Gastrocnemius medialis (tissue), 4 donors: Measurements from ENCODE around the gene ADRA2C. TPM values are rescaled to one million over a fixed set of nuclear protein-coding genes. Genes with fewer than 3 reads are reported as not detected.

ENCODE experiments used
- ATAC-seq, 2 donors: fragments of 150-250 bp; one replicate each; pipeline ENCODE4 v1.9.1; 2016
- DNase-seq, 2 donors: peaks; one replicate each; pipeline ENCODE4 v3.0.0-alpha.2; 2019
- H3K27ac ChIP-seq, 4 donors: fragments of 200-600 bp; sonication (generic); 1 replicate in 1 of 4; 2 replicates in 3 of 4; pipeline ENCODE4 v1.5.1; 2016 to 2018; ENCODE audit warnings: mild to moderate bottlenecking in 2 of 4, moderate library complexity in 1 of 4
- H3K27me3 ChIP-seq, 3 donors: fragments of 200-600 bp; sonication (generic) in 2 of 3; 1 replicate in 1 of 3; 2 replicates in 2 of 3; pipeline versions ENCODE4 v1.5.1 to v1.6.0; 2016 to 2019; ENCODE audit warnings: mild to moderate bottlenecking in 1 of 3, moderate library complexity in 1 of 3
- H3K36me3 ChIP-seq, 2 donors: fragments of 200-600 bp; sonication (generic) in 1 of 2; one replicate each; pipeline ENCODE4 v1.5.1; 2017 to 2018
- H3K4me1 ChIP-seq, 2 donors: fragments of 200-600 bp; sonication (generic) in 1 of 2; one replicate each; pipeline ENCODE4 v1.5.1; 2016 to 2017; ENCODE audit warnings: mild to moderate bottlenecking in 2 of 2
- H3K4me3 ChIP-seq, 4 donors: fragments of 200-600 bp; sonication (generic) in 3 of 4; 1 replicate in 1 of 4; 2 replicates in 3 of 4; pipeline ENCODE4 v1.5.1; 2016 to 2019; ENCODE audit warnings: mild to moderate bottlenecking in 2 of 4
- H3K9me3 ChIP-seq, 3 donors: fragments of 200-600 bp; sonication (generic) in 2 of 3; 1 replicate in 1 of 3; 2 replicates in 2 of 3; pipeline ENCODE4 v1.5.1; 2016 to 2019
- POLR2A ChIP-seq, 2 donors: fragments of 450-650 bp; IDR thresholded peaks; one replicate each; pipeline ENCODE4 v1.6.1; 2017; ENCODE audit warnings: antibody characterized with exemption in 2 of 2, mild to moderate bottlenecking in 2 of 2, moderate library complexity in 2 of 2
- in situ Hi-C, 4 donors: fragments of 200-750 bp; cut with MboI; loops; one replicate each; pipeline versions ENCODE4 v1.15.0 to v1.8.0; 2017; ENCODE audit warnings: low sequenced_read_pairs in 4 of 4
- intact Hi-C: fragments of 100-400 bp; cut with DNase I; formaldehyde crosslinking; loops from one replicate; pipeline ENCODE4 v1.15.1; 2023; ENCODE audit warnings: low total_unique reads
- total RNA-seq, 4 donors: library from RNA; depleted of rRNA; stranded (reverse); fragments of >200 nt; gene quantifications; one replicate each; pipeline versions ENCODE4 v1.1.0 to v1.2.3, GENCODE V29; 2016
- TF ChIP-seq, protein P1 (sequence below), 5 experiments: fragments of 450-650 bp in 3 of 5; fragments of 200-600 bp in 2 of 5; sonication (generic) in 2 of 5; IDR thresholded peaks in 4 of 5; conservative IDR thresholded peaks in 1 of 5; 1 replicate in 4 of 5; 2 replicates in 1 of 5; pipeline ENCODE4 v1.5.1; 2016 to 2019; ENCODE audit warnings: antibody characterized with exemption in 5 of 5, mild to moderate bottlenecking in 3 of 5, moderate library complexity in 3 of 5

Gene ADRA2C
- total RNA-seq, 4 donors from 2014 or later: 2.5 to 7.9 (median 4.8) TPM

DNA sequence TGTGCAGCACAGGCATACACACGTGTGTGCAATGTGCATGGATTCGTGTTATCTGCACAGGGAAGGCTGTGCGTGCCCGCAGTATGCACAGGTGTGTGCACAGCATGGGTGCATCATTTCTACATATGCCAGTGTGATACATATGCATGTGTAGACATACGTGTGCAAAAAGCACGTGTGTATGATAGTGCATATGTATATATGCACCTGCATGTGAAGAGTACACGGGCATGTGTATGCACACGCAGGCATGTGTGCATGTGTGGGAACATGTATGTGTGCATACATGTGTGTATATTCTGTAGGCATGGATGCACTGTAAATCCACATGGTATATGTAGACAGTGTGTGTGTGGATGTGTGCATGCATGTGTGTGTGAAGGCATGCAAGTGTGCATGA is 3.9 kb upstream of the ADRA2C start:
- in situ Hi-C loops: no loop called here
- Histone ChIP-seq H3K27me3 (peaks cover 0 to 5% (median 0%) of the 10 kb centered on the region in 3 donors), H3K27ac (no peak overlapping the region), H3K4me3 (no peak overlapping the region), H3K36me3 (no peaks in the 10 kb centered on the region), H3K9me3 (no peaks in the 10 kb centered on the region), H3K4me1 (peaks cover 0 to 3% of the 10 kb centered on the region in 2 donors)
- TF ChIP-seq, protein P1, sequence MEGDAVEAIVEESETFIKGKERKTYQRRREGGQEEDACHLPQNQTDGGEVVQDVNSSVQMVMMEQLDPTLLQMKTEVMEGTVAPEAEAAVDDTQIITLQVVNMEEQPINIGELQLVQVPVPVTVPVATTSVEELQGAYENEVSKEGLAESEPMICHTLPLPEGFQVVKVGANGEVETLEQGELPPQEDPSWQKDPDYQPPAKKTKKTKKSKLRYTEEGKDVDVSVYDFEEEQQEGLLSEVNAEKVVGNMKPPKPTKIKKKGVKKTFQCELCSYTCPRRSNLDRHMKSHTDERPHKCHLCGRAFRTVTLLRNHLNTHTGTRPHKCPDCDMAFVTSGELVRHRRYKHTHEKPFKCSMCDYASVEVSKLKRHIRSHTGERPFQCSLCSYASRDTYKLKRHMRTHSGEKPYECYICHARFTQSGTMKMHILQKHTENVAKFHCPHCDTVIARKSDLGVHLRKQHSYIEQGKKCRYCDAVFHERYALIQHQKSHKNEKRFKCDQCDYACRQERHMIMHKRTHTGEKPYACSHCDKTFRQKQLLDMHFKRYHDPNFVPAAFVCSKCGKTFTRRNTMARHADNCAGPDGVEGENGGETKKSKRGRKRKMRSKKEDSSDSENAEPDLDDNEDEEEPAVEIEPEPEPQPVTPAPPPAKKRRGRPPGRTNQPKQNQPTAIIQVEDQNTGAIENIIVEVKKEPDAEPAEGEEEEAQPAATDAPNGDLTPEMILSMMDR (IDR thresholded peaks at IDR 0.05 in 4 of 5, conservative IDR thresholded peaks at IDR 0.05 in 1 of 5): no peak
- no peak for TF ChIP-seq POLR2A (IDR thresholded peaks at IDR 0.05)
- DNase-seq (no peak), ATAC-seq (no peak)
- intact Hi-C loops: no loop called here

DNA sequence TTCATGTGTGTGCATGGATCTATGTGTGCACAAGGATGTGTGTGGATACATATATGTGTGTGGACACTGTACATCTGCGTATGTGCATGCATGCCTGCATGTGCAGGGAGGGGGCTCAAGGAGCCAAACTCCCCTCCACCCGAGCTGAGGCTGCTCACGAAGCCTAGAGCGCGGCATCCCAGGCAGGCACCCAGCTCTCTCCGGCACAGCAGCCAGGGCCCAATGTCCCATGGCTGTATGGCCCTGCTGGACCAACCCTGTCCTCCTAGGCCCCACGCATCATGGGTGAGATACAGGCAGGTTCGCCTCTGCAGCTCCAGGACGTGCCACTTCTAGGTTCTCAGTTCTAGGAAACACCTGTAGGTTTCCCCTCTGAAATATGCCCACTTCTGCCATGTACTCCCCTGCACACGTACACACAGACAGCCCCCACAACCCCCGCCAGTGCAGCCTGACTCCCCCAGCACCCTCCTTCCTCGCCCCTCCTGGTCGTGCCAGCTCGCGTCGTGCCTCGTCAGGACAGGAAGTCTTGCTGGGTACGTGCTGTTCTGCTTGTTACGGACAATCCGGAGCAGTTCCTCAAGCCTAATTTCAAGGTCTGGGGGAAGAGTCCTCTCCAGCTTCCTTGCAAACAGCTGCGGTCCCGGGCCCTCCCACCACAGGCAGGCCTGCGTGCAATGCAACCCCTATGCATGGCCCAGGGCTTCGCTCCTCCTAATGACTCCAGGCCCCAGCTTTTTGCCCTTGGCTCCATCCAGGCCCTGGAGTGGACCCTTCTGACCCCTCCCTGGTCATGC is 3.2 kb upstream of the ADRA2C start:
- in situ Hi-C loops (no loop called here), intact Hi-C loops (no loop called here)
- Histone ChIP-seq H3K36me3 (no peaks in the 10 kb centered on the region), H3K4me3 (no peak overlapping the region), H3K9me3 (no peaks in the 10 kb centered on the region), H3K27ac (no peak overlapping the region), H3K27me3 (peaks cover 4 to 9% (median 4%) of the 10 kb centered on the region in 3 donors), H3K4me1 (peaks cover 0 to 3% of the 10 kb centered on the region in 2 donors)
- ATAC-seq (no peak), DNase-seq (no peak)
- TF ChIP-seq POLR2A (IDR thresholded peaks at IDR 0.05): no peak
- TF ChIP-seq, protein P1 (IDR thresholded peaks at IDR 0.05 in 4 of 5, conservative IDR thresholded peaks at IDR 0.05 in 1 of 5): no peak

DNA sequence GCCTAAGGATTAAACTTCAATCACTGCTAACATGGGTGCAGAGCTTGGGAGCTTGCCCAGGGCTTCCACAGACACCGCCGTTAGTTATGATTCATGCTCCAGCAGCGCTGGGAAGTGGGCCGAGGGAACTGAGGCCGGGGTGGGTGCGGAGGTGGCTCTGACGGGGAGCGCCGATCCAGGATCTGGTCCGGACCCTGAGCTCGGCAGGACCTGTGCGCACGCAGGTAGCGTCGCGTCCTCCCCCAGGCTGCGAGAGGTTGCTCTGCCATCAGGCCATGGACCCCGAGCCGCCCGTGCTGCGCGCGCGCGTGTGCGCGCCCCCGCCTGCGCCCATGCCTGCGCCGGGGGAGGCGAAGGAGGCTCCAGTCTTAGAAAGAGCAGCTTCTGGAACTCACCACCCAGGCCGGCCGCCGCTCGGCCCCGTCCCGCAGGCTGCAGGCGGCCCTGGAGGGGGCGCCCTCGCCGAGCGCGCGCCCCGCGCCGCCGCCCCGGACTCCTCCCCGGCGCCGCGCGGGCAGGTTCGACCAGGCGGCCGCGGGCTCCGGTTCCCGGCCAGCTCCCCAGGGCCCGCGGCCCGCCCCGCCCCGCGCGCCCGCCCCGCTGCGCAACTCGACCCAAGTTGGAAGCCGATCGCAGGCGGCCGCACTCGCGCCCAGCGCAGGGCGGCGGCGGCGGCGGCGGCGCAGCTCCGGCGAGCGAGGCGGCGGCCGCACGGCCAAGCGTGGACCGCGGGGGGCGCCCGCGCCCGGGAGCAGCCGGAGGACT is 732 bp upstream of the ADRA2C start:
- Histone ChIP-seq H3K4me3 (peak overlapping the region; percentile 41 to 51 (median 45)), H3K4me1 (peaks cover 0 to 3% of the 10 kb centered on the region in 2 donors), H3K36me3 (no peaks in the 10 kb centered on the region), H3K9me3 (no peaks in the 10 kb centered on the region), H3K27me3 (peaks cover 28 to 29% (median 28%) of the 10 kb centered on the region in 3 donors), H3K27ac (peak overlapping the region in 2 of 4 donors; percentile 26 to 43)
- ATAC-seq: peak; percentile 74
- in situ Hi-C loops: no loop called here
- intact Hi-C loops: no loop called here
- DNase-seq: peak in 1 of 2 donors; percentile 38
- TF ChIP-seq, protein P1 (IDR thresholded peaks at IDR 0.05 in 4 of 5, conservative IDR thresholded peaks at IDR 0.05 in 1 of 5): peak in 2 of 5 experiments; percentile 30 to 31
- TF ChIP-seq POLR2A (IDR thresholded peaks at IDR 0.05): peak in 1 of 2 donors; percentile 41

DNA sequence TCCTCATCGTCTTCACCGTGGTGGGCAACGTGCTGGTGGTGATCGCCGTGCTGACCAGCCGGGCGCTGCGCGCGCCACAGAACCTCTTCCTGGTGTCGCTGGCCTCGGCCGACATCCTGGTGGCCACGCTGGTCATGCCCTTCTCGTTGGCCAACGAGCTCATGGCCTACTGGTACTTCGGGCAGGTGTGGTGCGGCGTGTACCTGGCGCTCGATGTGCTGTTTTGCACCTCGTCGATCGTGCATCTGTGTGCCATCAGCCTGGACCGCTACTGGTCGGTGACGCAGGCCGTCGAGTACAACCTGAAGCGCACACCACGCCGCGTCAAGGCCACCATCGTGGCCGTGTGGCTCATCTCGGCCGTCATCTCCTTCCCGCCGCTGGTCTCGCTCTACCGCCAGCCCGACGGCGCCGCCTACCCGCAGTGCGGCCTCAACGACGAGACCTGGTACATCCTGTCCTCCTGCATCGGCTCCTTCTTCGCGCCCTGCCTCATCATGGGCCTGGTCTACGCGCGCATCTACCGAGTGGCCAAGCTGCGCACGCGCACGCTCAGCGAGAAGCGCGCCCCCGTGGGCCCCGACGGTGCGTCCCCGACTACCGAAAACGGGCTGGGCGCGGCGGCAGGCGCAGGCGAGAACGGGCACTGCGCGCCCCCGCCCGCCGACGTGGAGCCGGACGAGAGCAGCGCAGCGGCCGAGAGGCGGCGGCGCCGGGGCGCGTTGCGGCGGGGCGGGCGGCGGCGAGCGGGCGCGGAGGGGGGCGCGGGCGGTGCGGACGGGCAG is 792 bp downstream of the ADRA2C start:
- H3K4me1 ChIP-seq: peaks cover 0 to 3% of the 10 kb centered on the region in 2 donors
- DNase-seq: no peak
- H3K27ac ChIP-seq: peak overlapping the region in 1 of 4 donors; percentile 54
- ATAC-seq: no peak
- peaks cover 38 to 43% (median 43%) of the 10 kb centered on the region in 3 donors for H3K27me3 ChIP-seq
- no peaks in the 10 kb centered on the region for H3K36me3 ChIP-seq
- intact Hi-C loops: no loop called here
- no peaks in the 10 kb centered on the region for H3K9me3 ChIP-seq
- in situ Hi-C loops: no loop called here
- H3K4me3 ChIP-seq: peak overlapping the region in 3 of 4 donors; percentile 33 to 42 (median 42)
- TF ChIP-seq, protein P1 (IDR thresholded peaks at IDR 0.05 in 4 of 5, conservative IDR thresholded peaks at IDR 0.05 in 1 of 5): no peak
- TF ChIP-seq POLR2A (IDR thresholded peaks at IDR 0.05): no peak
